ENCODE data around the gene DBNDD1.

Gene DBNDD1

DNA sequence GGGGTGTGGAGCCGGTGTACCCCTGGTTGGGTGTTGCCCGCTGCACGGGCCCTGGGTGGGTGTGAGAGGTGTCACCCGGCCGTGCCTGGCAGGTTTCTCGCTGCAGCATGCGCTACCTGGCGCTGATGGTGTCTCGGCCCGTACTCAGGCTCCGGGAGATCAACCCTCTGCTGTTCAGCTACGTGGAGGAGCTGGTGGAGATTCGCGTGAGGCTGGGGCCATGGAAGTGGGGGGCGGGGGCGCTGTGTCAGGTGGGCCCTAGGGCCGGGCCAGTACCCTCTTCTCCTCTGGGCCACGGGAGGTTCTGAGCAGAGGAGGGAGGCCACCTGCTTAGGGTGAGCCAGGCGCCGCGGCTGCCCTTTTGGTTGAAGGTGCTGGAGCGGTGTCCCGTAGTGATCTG is 57.3 kb downstream of the DBNDD1 start:
- no peak for DNase-seq (ENCODE audit: low spot score)

DNA sequence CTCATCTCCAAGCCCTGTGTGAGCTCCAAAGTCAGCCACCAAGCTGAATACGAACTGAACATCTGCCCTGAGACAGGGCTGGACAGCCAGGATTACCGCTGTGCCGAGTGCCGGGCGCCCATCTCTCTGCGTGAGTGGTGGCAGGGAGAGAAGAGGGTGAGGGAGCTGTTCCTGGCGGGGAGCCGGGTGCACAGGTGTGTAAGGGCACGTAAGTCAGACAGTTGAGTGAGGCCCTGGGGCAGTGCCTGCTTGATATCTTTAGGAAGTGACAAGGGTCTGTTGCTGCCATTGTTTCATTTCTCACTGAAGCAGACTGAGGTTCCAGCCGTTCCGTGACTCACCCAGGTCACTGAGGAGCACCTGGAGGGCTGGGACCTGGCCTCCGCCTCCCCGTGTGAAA is 58.3 kb downstream of the DBNDD1 start:
- DNase-seq (ENCODE audit: low spot score) = no peak

DNA sequence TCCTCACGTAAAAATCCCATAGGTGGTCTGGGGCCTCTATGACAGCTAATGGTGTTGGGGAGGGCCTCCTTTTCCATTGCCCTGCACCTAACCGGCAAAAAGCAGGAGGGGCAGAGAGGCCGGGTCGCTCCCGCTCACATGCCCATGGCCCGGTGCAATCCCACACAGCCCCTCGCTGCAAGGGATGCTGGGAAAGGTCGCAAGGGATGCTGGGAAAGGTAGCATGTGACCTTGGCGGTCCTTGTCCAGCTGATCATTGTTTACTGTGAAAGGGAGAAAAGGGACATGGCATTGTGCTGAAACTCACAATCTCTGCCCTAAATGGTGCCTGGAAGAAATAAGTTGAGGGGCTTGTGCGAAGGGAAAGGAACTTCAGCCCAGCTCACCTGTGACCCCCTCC is 60.7 kb downstream of the DBNDD1 start:
- no peak for DNase-seq (ENCODE audit: low spot score)

DNA sequence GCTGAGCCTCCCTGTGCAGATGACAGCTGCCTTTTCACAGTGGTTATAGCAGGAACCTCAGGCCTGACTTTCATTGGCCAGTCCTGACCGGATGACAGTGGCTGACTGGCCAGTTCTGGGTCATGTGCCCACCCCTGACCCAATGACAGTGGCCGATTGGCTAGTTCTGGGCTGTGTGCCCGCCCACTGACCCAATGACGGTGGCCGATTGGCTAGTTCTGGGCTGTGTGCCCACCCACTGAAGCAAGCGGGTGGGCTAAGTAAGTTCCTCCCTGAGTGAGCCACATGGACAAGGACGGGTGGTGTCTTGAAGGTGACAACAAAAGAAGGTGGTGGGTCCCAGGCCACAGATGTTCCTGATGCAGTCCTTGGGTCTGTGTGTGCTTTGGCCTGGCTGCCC is 61.2 kb downstream of the DBNDD1 start:
- peak; percentile 64 for DNase-seq (ENCODE audit: low spot score)

GRCh38 chr16:89957216-89957785 is 62.0 kb downstream of the DBNDD1 start:
- no peak for DNase-seq (ENCODE audit: low spot score)

DNA sequence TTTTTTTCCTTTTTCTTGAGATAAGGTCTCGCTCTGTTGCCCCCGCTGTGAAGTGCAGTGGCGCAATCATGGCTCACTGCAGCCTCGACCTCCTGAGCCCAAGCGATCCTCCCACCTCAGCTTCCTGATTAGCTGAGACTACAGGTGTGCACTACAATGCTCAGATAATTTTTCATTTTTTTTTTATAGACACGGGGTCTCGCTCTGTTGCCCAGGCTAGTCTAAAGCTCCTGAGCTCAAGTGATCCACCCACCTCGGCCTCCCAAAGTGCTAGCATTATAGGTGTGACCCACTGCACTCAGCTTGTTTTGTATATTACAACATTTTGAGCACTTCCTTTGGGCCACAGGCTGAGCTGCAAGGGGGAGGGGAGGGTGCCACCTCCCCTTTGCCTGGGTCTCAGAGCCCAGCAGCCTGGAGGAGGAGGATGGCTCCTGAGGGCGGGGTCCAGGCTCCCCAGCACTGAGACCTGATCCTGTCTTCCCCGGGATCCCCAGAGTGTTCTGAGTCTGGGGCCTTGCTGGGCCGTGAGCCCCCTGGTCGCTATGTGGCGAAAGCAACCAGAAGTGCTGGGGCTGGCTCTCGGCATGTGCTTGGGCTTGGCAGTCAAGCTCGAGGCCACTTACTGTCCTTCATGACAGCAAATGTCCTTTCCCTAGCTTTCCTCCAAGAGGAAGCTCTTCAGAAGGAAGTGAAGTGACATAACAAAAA is 62.6 kb downstream of the DBNDD1 start:
- DNase-seq (ENCODE audit: low spot score) = no peak

GRCh38 chr16:89955001-89955685 is 64.1 kb downstream of the DBNDD1 start:
- no peak for DNase-seq (ENCODE audit: low spot score)

Measured in HuH-7.5 (cell line).